MM.1S (cell line): Measurements from ENCODE around the gene GTPBP4.

ENCODE experiments used
- EZH2 ChIP-seq: fragments of 300-600 bp; sonication (generic); optimal IDR thresholded peaks from 2 replicates; pipeline ENCODE3; 2017; ENCODE audit warnings: low read depth, mild to moderate bottlenecking, antibody characterized with exemption, low read length, mixed read lengths
- TF ChIP-seq, protein P1 (sequence below): fragments of 300-600 bp; sonication (generic); IDR thresholded peaks from 2 replicates; pipeline ENCODE4 v1.5.1; 2016; ENCODE audit warnings: antibody characterized with exemption, low read length, mixed read lengths

DNA sequence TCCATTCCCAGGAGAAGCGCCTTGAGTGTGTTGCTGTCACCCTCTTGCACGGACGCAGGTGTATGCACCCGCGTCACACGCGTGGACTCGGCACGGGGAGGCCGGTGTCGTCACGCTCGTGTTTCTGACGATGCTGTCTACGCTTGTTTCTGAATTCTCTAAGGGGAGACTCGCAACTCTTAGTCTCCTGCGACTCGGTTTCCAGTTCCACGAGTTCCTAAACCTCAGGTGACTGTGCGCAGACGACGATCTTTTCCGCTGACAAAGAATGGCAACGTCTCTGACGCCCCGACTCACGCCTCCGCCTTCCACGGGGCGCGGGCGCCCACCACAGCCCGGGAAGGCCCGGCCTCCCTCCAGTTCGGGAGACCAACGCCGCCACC is 60.1 kb downstream of the GTPBP4 start:
- TF ChIP-seq, protein P1, sequence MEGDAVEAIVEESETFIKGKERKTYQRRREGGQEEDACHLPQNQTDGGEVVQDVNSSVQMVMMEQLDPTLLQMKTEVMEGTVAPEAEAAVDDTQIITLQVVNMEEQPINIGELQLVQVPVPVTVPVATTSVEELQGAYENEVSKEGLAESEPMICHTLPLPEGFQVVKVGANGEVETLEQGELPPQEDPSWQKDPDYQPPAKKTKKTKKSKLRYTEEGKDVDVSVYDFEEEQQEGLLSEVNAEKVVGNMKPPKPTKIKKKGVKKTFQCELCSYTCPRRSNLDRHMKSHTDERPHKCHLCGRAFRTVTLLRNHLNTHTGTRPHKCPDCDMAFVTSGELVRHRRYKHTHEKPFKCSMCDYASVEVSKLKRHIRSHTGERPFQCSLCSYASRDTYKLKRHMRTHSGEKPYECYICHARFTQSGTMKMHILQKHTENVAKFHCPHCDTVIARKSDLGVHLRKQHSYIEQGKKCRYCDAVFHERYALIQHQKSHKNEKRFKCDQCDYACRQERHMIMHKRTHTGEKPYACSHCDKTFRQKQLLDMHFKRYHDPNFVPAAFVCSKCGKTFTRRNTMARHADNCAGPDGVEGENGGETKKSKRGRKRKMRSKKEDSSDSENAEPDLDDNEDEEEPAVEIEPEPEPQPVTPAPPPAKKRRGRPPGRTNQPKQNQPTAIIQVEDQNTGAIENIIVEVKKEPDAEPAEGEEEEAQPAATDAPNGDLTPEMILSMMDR: no peak
- TF ChIP-seq EZH2: no peak
